HepG2 (cell line): Measurements from ENCODE around the gene AUTS2.

Source experiments
- GTF2F1 ChIP-seq: fragments of 150-350 bp; IDR thresholded peaks from 2 replicates; pipeline ENCODE4 v1.6.1; 2014; ENCODE audit warnings: low read length
- POLR2A ChIP-seq, 2 experiments: IDR thresholded peaks; 2 replicates each; pipeline ENCODE4 v1.6.1; 2011; ENCODE audit warnings: low read depth in 2 of 2, low read length in 2 of 2, mild to moderate bottlenecking in 1 of 2, moderate library complexity in 1 of 2; ENCODE audit not compliant: insufficient read depth in 1 of 2
- POLR2AphosphoS5 ChIP-seq: IDR thresholded peaks from 2 replicates; pipeline ENCODE4 v1.6.1; 2012; ENCODE audit warnings: low read depth, low read length
- TF ChIP-seq, protein P1 (sequence below): sonication (generic); formaldehyde crosslinking; IDR thresholded peaks from 2 replicates; pipeline ENCODE4 v1.5.0; 2020; ENCODE audit warnings: mild to moderate bottlenecking, missing genetic modification reagents, moderate library complexity

GRCh38 chr7:70229242-70229641, 631.0 kb downstream of the AUTS2 start:
- TF ChIP-seq, protein P1, sequence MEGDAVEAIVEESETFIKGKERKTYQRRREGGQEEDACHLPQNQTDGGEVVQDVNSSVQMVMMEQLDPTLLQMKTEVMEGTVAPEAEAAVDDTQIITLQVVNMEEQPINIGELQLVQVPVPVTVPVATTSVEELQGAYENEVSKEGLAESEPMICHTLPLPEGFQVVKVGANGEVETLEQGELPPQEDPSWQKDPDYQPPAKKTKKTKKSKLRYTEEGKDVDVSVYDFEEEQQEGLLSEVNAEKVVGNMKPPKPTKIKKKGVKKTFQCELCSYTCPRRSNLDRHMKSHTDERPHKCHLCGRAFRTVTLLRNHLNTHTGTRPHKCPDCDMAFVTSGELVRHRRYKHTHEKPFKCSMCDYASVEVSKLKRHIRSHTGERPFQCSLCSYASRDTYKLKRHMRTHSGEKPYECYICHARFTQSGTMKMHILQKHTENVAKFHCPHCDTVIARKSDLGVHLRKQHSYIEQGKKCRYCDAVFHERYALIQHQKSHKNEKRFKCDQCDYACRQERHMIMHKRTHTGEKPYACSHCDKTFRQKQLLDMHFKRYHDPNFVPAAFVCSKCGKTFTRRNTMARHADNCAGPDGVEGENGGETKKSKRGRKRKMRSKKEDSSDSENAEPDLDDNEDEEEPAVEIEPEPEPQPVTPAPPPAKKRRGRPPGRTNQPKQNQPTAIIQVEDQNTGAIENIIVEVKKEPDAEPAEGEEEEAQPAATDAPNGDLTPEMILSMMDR (CRISPR knock-in tag) = no peak
- TF ChIP-seq GTF2F1 = no peak
- TF ChIP-seq POLR2A (IDR thresholded peaks at IDR 0.05; ENCODE audit: insufficient read depth in 1 of 2, low read depth in 2 of 2, low read length in 2 of 2) = no peak
- TF ChIP-seq POLR2AphosphoS5 = no peak
